HCT116 (cell line): Measurements from ENCODE around the gene MTARC2. TPM values are rescaled to one million over a fixed set of nuclear protein-coding genes. Genes with fewer than 3 reads are reported as not detected.

ENCODE experiments used
- ATAC-seq: fragments of 200-7000 bp; cut with Tn5 transposase; 2 replicates; pipeline ENCODE4 v1.9.1; 2020; ENCODE audit warnings: mild to moderate bottlenecking, moderate library complexity
- BruUV-seq: library from RNA; stranded (reverse); fragments of 400-500 nt; replicated peaks from 2 replicates; lab custom pipeline; 2021; lab: Mats Ljungman, UMichigan
- CTCF ChIA-PET: fragments of 300-600 bp; sonication (Branson Sonifier 250); formaldehyde crosslinking; loops from one replicate; lab custom pipeline; 2021; ENCODE audit warnings: antibody characterized with exemption; lab: Charles Lee
- POLR2A ChIA-PET: fragments of 300-600, 350-600 bp; sonication (Branson Sonifier 250); formaldehyde crosslinking; loops from one replicate; lab custom pipeline; 2021; ENCODE audit warnings: antibody characterized with exemption; lab: Charles Lee
- RAD21 ChIA-PET, 2 experiments: fragments of 300-600 bp; sonication (Branson Sonifier 250); formaldehyde crosslinking; loops; one replicate each; lab custom pipeline; 2023; ENCODE audit warnings: low total read pairs in 2 of 2; ENCODE audit not compliant: uncharacterized antibody in 2 of 2, unreplicated experiment in 2 of 2, low non-redundant PET in 1 of 2; lab: Charles Lee
- DNase-seq: peaks from one replicate; pipeline ENCODE4 v3.0.0-alpha.2; 2010; ENCODE audit warnings: low read depth, low spot score
- H2AFZ ChIP-seq: fragments of 200-600 bp; shearing (Covaris generic), sonication (generic); 2 replicates; pipeline ENCODE4 v1.6.1; 2017; ENCODE audit warnings: low read depth, mixed run types, mixed read lengths, antibody characterized with exemption, low read length; ENCODE audit not compliant: poor library complexity, severe bottlenecking
- H3K27ac ChIP-seq: 2 replicates; pipeline ENCODE4 v1.5.1; 2012; ENCODE audit warnings: low read depth, low read length
- H3K27me3 ChIP-seq: fragments of 200-600 bp; sonication (generic); 2 replicates; pipeline ENCODE4 v1.6.1; 2016; ENCODE audit warnings: mixed run types, low read length, mixed read lengths; ENCODE audit not compliant: insufficient read depth
- H3K36me3 ChIP-seq, 2 experiments: fragments of 200-500 bp in 1 of 2; fragments of 200-600 bp in 1 of 2; sonication (Bioruptor generic) in 1 of 2; sonication (generic) in 1 of 2; 2 replicates each; pipeline versions ENCODE4 v1.5.1 to v1.6.1; 2014 to 2016; ENCODE audit warnings: low read length in 2 of 2, inconsistent platforms in 1 of 2, mixed read lengths in 1 of 2, mixed run types in 1 of 2; ENCODE audit not compliant: insufficient read depth in 2 of 2, control insufficient read depth in 1 of 2
- H3K4me1 ChIP-seq, 2 experiments: fragments of 200-600 bp in 1 of 2; sonication (generic) in 1 of 2; 2 replicates each; pipeline versions ENCODE4 v1.5.1 to v1.6.1; 2012 to 2017; ENCODE audit warnings: low read length in 2 of 2, inconsistent platforms in 1 of 2, mild to moderate bottlenecking in 1 of 2, mixed read lengths in 1 of 2, mixed run types in 1 of 2, moderate library complexity in 1 of 2; ENCODE audit not compliant: insufficient read depth in 2 of 2, control insufficient read depth in 1 of 2
- H3K4me2 ChIP-seq: fragments of 200-600 bp; sonication (generic); 2 replicates; pipeline ENCODE4 v1.6.1; 2017; ENCODE audit warnings: mixed run types, low read length, mixed read lengths
- H3K4me3 ChIP-seq, 2 experiments: fragments of 200-600 bp in 1 of 2; sonication (generic) in 1 of 2; replicated peaks in 1 of 2; 2 replicates each; pipeline ENCODE4 v1.5.1; 2011 to 2016; ENCODE audit warnings: low read length in 2 of 2, control low read depth in 1 of 2, low read depth in 1 of 2, mild to moderate bottlenecking in 1 of 2, mixed read lengths in 1 of 2, mixed run types in 1 of 2
- H3K79me2 ChIP-seq: fragments of 200-600 bp; sonication (generic); 2 replicates; pipeline ENCODE4 v1.6.1; 2017; ENCODE audit warnings: mild to moderate bottlenecking, mixed run types, low read length, moderate library complexity, mixed read lengths; ENCODE audit not compliant: insufficient read depth
- H3K9ac ChIP-seq: fragments of 200-600 bp; sonication (generic); 2 replicates; pipeline ENCODE4 v1.6.1; 2016; ENCODE audit warnings: low read length, mixed read lengths
- H3K9me2 ChIP-seq: fragments of 200-600 bp; sonication (generic), shearing (Covaris generic); 2 replicates; pipeline ENCODE4 v1.6.1; 2017; ENCODE audit warnings: mixed run types, mild to moderate bottlenecking, moderate library complexity; ENCODE audit not compliant: insufficient read depth
- H3K9me3 ChIP-seq, 2 experiments: fragments of 200-500 bp in 1 of 2; fragments of 200-600 bp in 1 of 2; sonication (Bioruptor generic) in 1 of 2; sonication (generic) in 1 of 2; 2 replicates each; pipeline ENCODE4 v1.6.1; 2014 to 2017; ENCODE audit warnings: low read length in 2 of 2, mixed read lengths in 2 of 2, inconsistent platforms in 1 of 2, low read depth in 1 of 2, mild to moderate bottlenecking in 1 of 2, mixed run types in 1 of 2, moderate library complexity in 1 of 2; ENCODE audit not compliant: control insufficient read depth in 1 of 2, insufficient read depth in 1 of 2
- H4K20me1 ChIP-seq: fragments of 200-600 bp; sonication (generic), shearing (Covaris generic); 2 replicates; pipeline ENCODE4 v1.6.1; 2017; ENCODE audit warnings: mixed run types, mild to moderate bottlenecking, moderate library complexity; ENCODE audit not compliant: insufficient read depth
- POLR2A ChIP-seq: IDR thresholded peaks from 2 replicates; pipeline ENCODE4 v1.7.0; 2011; ENCODE audit warnings: borderline replicate concordance; ENCODE audit not compliant: insufficient read depth, insufficient read length; ENCODE audit errors: extremely low read depth
- POLR2AphosphoS5 ChIP-seq: IDR thresholded peaks from 2 replicates; pipeline ENCODE4 v1.6.1; 2011; ENCODE audit warnings: mild to moderate bottlenecking, low read depth, low read length, moderate library complexity
- SIN3A ChIP-seq: IDR thresholded peaks from 2 replicates; pipeline ENCODE4 v1.6.1; 2012; ENCODE audit warnings: low read depth
- SRF ChIP-seq: IDR thresholded peaks from 2 replicates; pipeline ENCODE4 v1.6.1; 2012; ENCODE audit warnings: low read depth
- TCF7L2 ChIP-seq: IDR thresholded peaks from 2 replicates; pipeline ENCODE4 v1.7.0; 2011; ENCODE audit warnings: borderline replicate concordance, inconsistent platforms; ENCODE audit not compliant: insufficient read depth, insufficient read length; ENCODE audit errors: extremely low read depth
- YY1 ChIP-seq: IDR thresholded peaks from 2 replicates; pipeline ENCODE4 v1.6.1; 2011; ENCODE audit warnings: low read length, low read depth, moderate library complexity, mild to moderate bottlenecking; ENCODE audit not compliant: insufficient replicate concordance; ENCODE audit errors: extremely low read depth
- intact Hi-C: fragments of 100-400 bp; cut with micrococcal nuclease; formaldehyde crosslinking; loops from 2 replicates; pipeline ENCODE4 v1.10.0; 2022
- total RNA-seq: library from RNA; stranded (reverse); gene quantifications from one replicate; pipeline ENCODE4 v1.2.1, GENCODE V29; 2021; ENCODE audit not compliant: unreplicated experiment
- TF ChIP-seq, protein P1 (sequence below): IDR thresholded peaks from 2 replicates; pipeline ENCODE4 v1.6.1; 2012
- TF ChIP-seq, protein P2 (sequence below): IDR thresholded peaks from 2 replicates; pipeline ENCODE4 v1.6.1; 2011; ENCODE audit warnings: mild to moderate bottlenecking, low read length, moderate library complexity; ENCODE audit not compliant: insufficient replicate concordance; ENCODE audit errors: extremely low read depth

MTARC2 gene
- total RNA-seq, 1 experiment from 2014 or later: 16.6 TPM

DNA sequence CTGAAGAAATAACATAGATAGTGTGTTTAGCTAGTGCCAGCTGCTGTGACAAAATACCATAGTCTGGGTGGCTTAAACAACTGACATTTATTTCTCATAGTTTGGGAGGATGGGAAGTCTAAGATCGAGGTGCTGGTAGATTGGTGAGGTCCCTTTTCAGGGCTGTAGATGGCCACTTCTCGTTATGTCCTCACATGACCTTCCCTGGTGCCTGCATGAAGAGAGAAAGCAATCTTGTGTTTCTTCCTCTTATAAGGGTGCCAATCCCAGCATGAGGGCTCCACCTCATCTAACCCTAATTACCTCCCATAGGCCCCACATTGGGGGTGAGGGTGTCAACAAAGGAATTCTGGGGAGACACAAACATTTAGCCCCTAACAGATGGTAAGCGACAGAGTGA is 9.3 kb downstream of the MTARC2 start:
- no peaks in the 10 kb centered on the region for H3K9me2 ChIP-seq
- no peaks in the 10 kb centered on the region for H3K9me3 ChIP-seq
- POLR2A ChIA-PET: no interaction called here
- RAD21 ChIA-PET: no interaction called here
- no peaks in the 10 kb centered on the region for H3K27me3 ChIP-seq
- DNase-seq (no peak), ATAC-seq (no peak)
- no peak overlapping the region for H3K4me3 ChIP-seq
- no peaks in the 10 kb centered on the region for H4K20me1 ChIP-seq
- H3K4me2 ChIP-seq: no peak overlapping the region
- H3K4me1 ChIP-seq: no peaks in the 10 kb centered on the region
- H3K36me3 ChIP-seq: no peaks in the 10 kb centered on the region; a peak in 2 of 4 replicates
- H3K79me2 ChIP-seq: 0 out of 2 replicates have a peak, but pooled peaks cover under 1% of the 10 kb centered on the region
- BruUV-seq: no TSS peak
- TF ChIP-seq SRF (no peak), POLR2AphosphoS5 (no peak), SIN3A (no peak), POLR2A (no peak), TCF7L2 (no peak), YY1 (no peak)
- TF ChIP-seq, protein P1, sequence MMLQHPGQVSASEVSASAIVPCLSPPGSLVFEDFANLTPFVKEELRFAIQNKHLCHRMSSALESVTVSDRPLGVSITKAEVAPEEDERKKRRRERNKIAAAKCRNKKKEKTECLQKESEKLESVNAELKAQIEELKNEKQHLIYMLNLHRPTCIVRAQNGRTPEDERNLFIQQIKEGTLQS: no peak
- TF ChIP-seq, protein P2, sequence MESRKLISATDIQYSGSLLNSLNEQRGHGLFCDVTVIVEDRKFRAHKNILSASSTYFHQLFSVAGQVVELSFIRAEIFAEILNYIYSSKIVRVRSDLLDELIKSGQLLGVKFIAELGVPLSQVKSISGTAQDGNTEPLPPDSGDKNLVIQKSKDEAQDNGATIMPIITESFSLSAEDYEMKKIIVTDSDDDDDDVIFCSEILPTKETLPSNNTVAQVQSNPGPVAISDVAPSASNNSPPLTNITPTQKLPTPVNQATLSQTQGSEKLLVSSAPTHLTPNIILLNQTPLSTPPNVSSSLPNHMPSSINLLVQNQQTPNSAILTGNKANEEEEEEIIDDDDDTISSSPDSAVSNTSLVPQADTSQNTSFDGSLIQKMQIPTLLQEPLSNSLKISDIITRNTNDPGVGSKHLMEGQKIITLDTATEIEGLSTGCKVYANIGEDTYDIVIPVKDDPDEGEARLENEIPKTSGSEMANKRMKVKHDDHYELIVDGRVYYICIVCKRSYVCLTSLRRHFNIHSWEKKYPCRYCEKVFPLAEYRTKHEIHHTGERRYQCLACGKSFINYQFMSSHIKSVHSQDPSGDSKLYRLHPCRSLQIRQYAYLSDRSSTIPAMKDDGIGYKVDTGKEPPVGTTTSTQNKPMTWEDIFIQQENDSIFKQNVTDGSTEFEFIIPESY: no peak
- intact Hi-C loops: no loop called here
- CTCF ChIA-PET: interaction anchor here (1.6 kb wide), 1 partner anchor 19 kb away, joined by 6 read pairs; no protein-coding TSS in a partner anchor
- no peak overlapping the region for H2AFZ ChIP-seq
- H3K27ac ChIP-seq: no peak overlapping the region
- H3K9ac ChIP-seq: no peak overlapping the region
